IMR-90 (cell line): ENCODE data around the gene HOXC13. TPM values are rescaled to one million over a fixed set of nuclear protein-coding genes. Genes with fewer than 3 reads are reported as not detected.

Experiments used
- ATAC-seq: fragments of 200-7000 bp; cut with Tn5 transposase; 2 replicates; pipeline ENCODE4 v1.9.1; 2020; ENCODE audit warnings: low read depth, mild to moderate bottlenecking, moderate library complexity
- BruUV-seq: library from RNA; stranded (reverse); fragments of 400-500 nt; replicated peaks from 2 replicates; lab custom pipeline; 2021; lab: Mats Ljungman, UMichigan
- CTCF ChIA-PET: fragments of 300-600 bp; formaldehyde crosslinking; extraction: SDS; loops from one replicate; lab custom pipeline; 2021; ENCODE audit warnings: antibody characterized with exemption; lab: Yijun Ruan, JAX
- POLR2A ChIA-PET: fragments of 300-600 bp; sonication (Branson Sonifier 250); formaldehyde crosslinking; loops from one replicate; lab custom pipeline; 2022; ENCODE audit warnings: antibody characterized with exemption; ENCODE audit not compliant: unreplicated experiment; lab: Charles Lee
- DNase-seq: peaks from one replicate; pipeline ENCODE4 v3.0.0; 2013
- H2AFZ ChIP-seq: replicated peaks from 2 replicates; pipeline ENCODE3; 2013; ENCODE audit warnings: low read length, mild to moderate bottlenecking; ENCODE audit not compliant: poor library complexity
- H2AK5ac ChIP-seq: 2 replicates; pipeline ENCODE4 v1.6.1; 2013; ENCODE audit warnings: low read depth, low read length, inconsistent platforms
- H2AK9ac ChIP-seq: replicated peaks from 2 replicates; pipeline ENCODE3; 2013; ENCODE audit warnings: mild to moderate bottlenecking, low read depth, low read length, moderate library complexity; ENCODE audit not compliant: poor library complexity
- H2BK120ac ChIP-seq: 2 replicates; pipeline ENCODE4 v1.6.1; 2013; ENCODE audit warnings: low read depth, low read length, inconsistent platforms
- H2BK15ac ChIP-seq: 3 replicates; pipeline ENCODE4 v1.6.1; 2013; ENCODE audit warnings: low read depth, low read length, inconsistent platforms
- H2BK20ac ChIP-seq: 2 replicates; pipeline ENCODE4 v1.6.1; 2013; ENCODE audit warnings: low read depth, mild to moderate bottlenecking, inconsistent platforms, low read length, moderate library complexity
- H2BK5ac ChIP-seq: 2 replicates; pipeline ENCODE4 v1.6.1; 2013; ENCODE audit warnings: mild to moderate bottlenecking, low read depth, low read length, inconsistent platforms; ENCODE audit not compliant: poor library complexity, severe bottlenecking
- H3K14ac ChIP-seq: replicated peaks from 2 replicates; pipeline ENCODE4 v1.6.1; 2013; ENCODE audit warnings: low read depth, low read length, inconsistent platforms
- H3K18ac ChIP-seq: 2 replicates; pipeline ENCODE4 v1.6.1; 2013; ENCODE audit warnings: low read depth, low read length, control low read depth
- H3K23ac ChIP-seq: 2 replicates; pipeline ENCODE4 v1.6.1; 2013; ENCODE audit warnings: low read depth, low read length, inconsistent platforms
- H3K27ac ChIP-seq: 2 replicates; pipeline ENCODE4 v1.5.1; 2013; ENCODE audit warnings: mild to moderate bottlenecking, control low read depth, low read length; ENCODE audit not compliant: insufficient read depth
- H3K27me3 ChIP-seq: 2 replicates; pipeline ENCODE4 v1.6.1; 2013; ENCODE audit warnings: low read length; ENCODE audit not compliant: control insufficient read depth, insufficient read depth
- H3K36me3 ChIP-seq: 2 replicates; pipeline ENCODE4 v1.6.1; 2013; ENCODE audit warnings: low read length, mixed read lengths; ENCODE audit not compliant: control insufficient read depth, insufficient read depth
- H3K4ac ChIP-seq: 2 replicates; pipeline ENCODE4 v1.6.1; 2013; ENCODE audit warnings: low read depth, low read length, inconsistent platforms
- H3K4me1 ChIP-seq: 2 replicates; pipeline ENCODE4 v1.6.1; 2013; ENCODE audit warnings: low read length, mixed read lengths; ENCODE audit not compliant: control insufficient read depth, insufficient read depth
- H3K4me2 ChIP-seq: 2 replicates; pipeline ENCODE4 v1.6.1; 2013; ENCODE audit warnings: low read depth, mild to moderate bottlenecking, control low read depth, low read length, moderate library complexity
- H3K4me3 ChIP-seq: 2 replicates; pipeline ENCODE4 v1.5.1; 2013; ENCODE audit warnings: low read depth, mild to moderate bottlenecking, control low read depth, low read length, moderate library complexity; ENCODE audit not compliant: insufficient read depth
- H3K56ac ChIP-seq: 2 replicates; pipeline ENCODE4 v1.6.1; 2013; ENCODE audit warnings: low read length, inconsistent platforms; ENCODE audit not compliant: insufficient read depth; ENCODE audit errors: extremely low read depth
- H3K79me1 ChIP-seq, 2 experiments: 2 replicates each; pipeline ENCODE4 v1.6.1; 2013; ENCODE audit warnings: low read length in 2 of 2, inconsistent platforms in 1 of 2, low read depth in 1 of 2
- H3K9ac ChIP-seq: 2 replicates; pipeline ENCODE4 v1.6.1; 2013; ENCODE audit warnings: low read depth, low read length, control low read depth
- H3K9me1 ChIP-seq: 2 replicates; pipeline ENCODE4 v1.6.1; 2013; ENCODE audit warnings: low read length, inconsistent platforms; ENCODE audit not compliant: insufficient read depth
- H3K9me3 ChIP-seq: 2 replicates; pipeline ENCODE4 v1.6.1; 2013; ENCODE audit warnings: low read length; ENCODE audit not compliant: control insufficient read depth, insufficient read depth
- H4K20me1 ChIP-seq: 2 replicates; pipeline ENCODE4 v1.6.1; 2013; ENCODE audit warnings: low read length, inconsistent platforms; ENCODE audit not compliant: insufficient read depth
- H4K5ac ChIP-seq: 2 replicates; pipeline ENCODE4 v1.6.1; 2013; ENCODE audit warnings: mild to moderate bottlenecking, low read depth, low read length, control low read depth
- H4K8ac ChIP-seq, 2 experiments: 2 replicates each; pipeline ENCODE4 v1.6.1; 2013; ENCODE audit warnings: low read depth in 2 of 2, low read length in 2 of 2, control low read depth in 1 of 2, inconsistent platforms in 1 of 2
- H4K91ac ChIP-seq: 2 replicates; pipeline ENCODE4 v1.6.1; 2013; ENCODE audit warnings: low read depth, low read length, inconsistent platforms; ENCODE audit not compliant: insufficient read depth
- BHLHE40 ChIP-seq: fragments of 150-350 bp; IDR thresholded peaks from 2 replicates; pipeline ENCODE4 v1.6.1; 2016; ENCODE audit warnings: mild to moderate bottlenecking, low read depth, low read length
- MXI1 ChIP-seq: IDR thresholded peaks from 2 replicates; pipeline ENCODE4 v1.6.1; 2012; ENCODE audit warnings: low read depth, mild to moderate bottlenecking, low read length, moderate library complexity, borderline replicate concordance
- POLR2A ChIP-seq: IDR thresholded peaks from 2 replicates; pipeline ENCODE4 v1.6.1; 2012; ENCODE audit warnings: mild to moderate bottlenecking, low read depth, low read length
- RAD21 ChIP-seq: IDR thresholded peaks from 2 replicates; pipeline ENCODE4 v1.6.1; 2012; ENCODE audit warnings: low read length, improper control_type of control experiment
- RCOR1 ChIP-seq: IDR thresholded peaks from 2 replicates; pipeline ENCODE4 v1.6.1; 2012; ENCODE audit warnings: mild to moderate bottlenecking, low read length, improper control_type of control experiment; ENCODE audit not compliant: insufficient replicate concordance
- SMC3 ChIP-seq: fragments of 150-350 bp; IDR thresholded peaks from 2 replicates; pipeline ENCODE4 v1.6.1; 2016; ENCODE audit warnings: low read depth, mild to moderate bottlenecking, antibody characterized with exemption, low read length, moderate library complexity
- WGBS, 2 experiments: methylation state at CpG; one replicate each; pipeline versions ENCODE4 v1.1.5 to v1.1.7; 2013; ENCODE audit warnings: missing lambda C conversion rate in 2 of 2; ENCODE audit not compliant: insufficient read length in 1 of 2; ENCODE audit errors: extremely low coverage in 2 of 2; 5-methylcytosine and 5-hydroxymethylcytosine counted together
- dilution Hi-C: fragments of 300-500 bp; cut with HindIII; formaldehyde crosslinking; loops from one replicate; pipeline ENCODE4 v1.14.3; 2018; ENCODE audit warnings: low sequenced_read_pairs; ENCODE audit not compliant: unreplicated experiment
- in situ Hi-C: fragments of 300-500 bp; cut with MboI; formaldehyde crosslinking; loops from 3 replicates; pipeline ENCODE4 v1.14.3; 2019; ENCODE audit warnings: low sequenced_read_pairs, inconsistent platforms, mixed read lengths
- intact Hi-C: fragments of 100-400 bp; cut with micrococcal nuclease; formaldehyde crosslinking; loops from 2 replicates; pipeline ENCODE4 v1.10.0; 2022
- polyA plus RNA-seq, 3 experiments: library from polyadenylated mRNA; depleted of rRNA; stranded (reverse); fragments of >200 nt; gene quantifications; 2 replicates each; pipeline ENCODE4 v1.2.3, GENCODE V29; 2012; ENCODE audit warnings: low replicate concordance in 1 of 3
- total RNA-seq: library from RNA; depleted of rRNA; stranded (reverse); fragments of >200 nt; gene quantifications from 2 replicates; pipeline ENCODE4 v1.2.3, GENCODE V29; 2012
- TF ChIP-seq, protein P1 (sequence below): fragments of 150-350 bp; IDR thresholded peaks from 2 replicates; pipeline ENCODE4 v1.6.1; 2017; ENCODE audit warnings: mild to moderate bottlenecking, antibody characterized with exemption, low read length, low read depth

HOXC13 gene
- total and polyA plus RNA-seq, 2 of the 4 experiments (the other 2 are of a cell fraction) = not detected

DNA sequence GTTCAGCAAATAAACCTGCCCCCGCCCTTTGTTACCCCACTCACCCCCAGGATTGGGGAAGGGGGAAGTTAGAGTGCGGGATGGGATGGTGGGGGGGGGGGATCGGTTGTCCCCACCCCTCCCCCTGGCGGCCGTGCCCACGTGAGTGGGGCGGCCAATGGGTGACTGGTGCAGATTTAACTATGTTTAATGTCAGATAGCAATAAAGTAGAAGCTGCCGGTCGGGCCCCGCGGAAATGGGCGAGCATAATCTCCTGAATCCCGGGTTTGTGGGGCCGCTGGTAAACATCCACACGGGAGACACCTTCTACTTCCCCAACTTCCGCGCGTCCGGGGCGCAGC is 16.0 kb downstream of the HOXC13 start, which contains the start of gene HOXC12:
Gene HOXC12, plus strand, starts transcription at position 210 of the 342 bp plus-strand sequence. Its CDS starts 27 bp downstream, at position 237.
- no peak for DNase-seq
- ChIA-PET POLR2A (no interaction called here), CTCF (interaction anchor here (0.9 kb wide), 1 partner anchor 163 kb away, joined by 3 read pairs; no protein-coding TSS in a partner anchor)
- 0% methylated on average over 1 of the region's 20 CpGs; no CpG with 5 or more reads in 1 of the 2 experiments for WGBS, 2 experiments
- no peaks in the 10 kb centered on the region for H4K20me1 ChIP-seq
- no peak within 1 kb of the TSS for H3K23ac ChIP-seq
- H3K36me3 ChIP-seq = no peaks in the 10 kb centered on the region
- in situ Hi-C loops (no loop called here), intact Hi-C loops (no loop called here), dilution Hi-C loops (no loop called here)
- no peak within 1 kb of the TSS for H2BK15ac ChIP-seq
- no peak within 1 kb of the TSS for H4K5ac ChIP-seq
- H3K4me2 ChIP-seq = no peak within 1 kb of the TSS
- no peak within 1 kb of the TSS for H3K56ac ChIP-seq
- no peak within 1 kb of the TSS for H2AK5ac ChIP-seq
- no peak within 1 kb of the TSS for H2BK20ac ChIP-seq
- ATAC-seq = no peak
- no peaks in the 10 kb centered on the region for H3K9me1 ChIP-seq
- H3K27ac ChIP-seq = no peak within 1 kb of the TSS
- no peak within 1 kb of the TSS for H2BK120ac ChIP-seq
- no peaks in the 10 kb centered on the region for H3K4me1 ChIP-seq
- no peak within 1 kb of the TSS for H3K18ac ChIP-seq
- no peak within 1 kb of the TSS for H3K9ac ChIP-seq
- H2AK9ac ChIP-seq = no peak within 1 kb of the TSS
- no peak within 1 kb of the TSS for H2AFZ ChIP-seq
- H2BK5ac ChIP-seq = no peak within 1 kb of the TSS
- no peak within 1 kb of the TSS for H3K4ac ChIP-seq
- no peaks in the 10 kb centered on the region for H3K79me1 ChIP-seq
- H4K8ac ChIP-seq = no peak within 1 kb of the TSS
- no TSS peak for BruUV-seq
- peaks cover 2% of the 10 kb centered on the region for H3K9me3 ChIP-seq
- no peak within 1 kb of the TSS for H3K14ac ChIP-seq
- no peak for TF ChIP-seq SMC3
- TF ChIP-seq MXI1 = no peak
- TF ChIP-seq POLR2A = no peak
- no peak for TF ChIP-seq BHLHE40
- no peak for TF ChIP-seq RAD21
- TF ChIP-seq, protein P1, sequence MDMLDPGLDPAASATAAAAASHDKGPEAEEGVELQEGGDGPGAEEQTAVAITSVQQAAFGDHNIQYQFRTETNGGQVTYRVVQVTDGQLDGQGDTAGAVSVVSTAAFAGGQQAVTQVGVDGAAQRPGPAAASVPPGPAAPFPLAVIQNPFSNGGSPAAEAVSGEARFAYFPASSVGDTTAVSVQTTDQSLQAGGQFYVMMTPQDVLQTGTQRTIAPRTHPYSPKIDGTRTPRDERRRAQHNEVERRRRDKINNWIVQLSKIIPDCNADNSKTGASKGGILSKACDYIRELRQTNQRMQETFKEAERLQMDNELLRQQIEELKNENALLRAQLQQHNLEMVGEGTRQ = no peak
- TF ChIP-seq RCOR1 = no peak
- no peak within 1 kb of the TSS for H3K4me3 ChIP-seq
- H3K27me3 ChIP-seq = peaks cover 96% of the 10 kb centered on the region
- H4K91ac ChIP-seq = no peak within 1 kb of the TSS
